Embryonic facial prominence (tissue), 1 donor: ENCODE results near the gene KCNIP3.
"Not testable (repeated sequence)": the region's sequence is repeated elsewhere in the genome, so short reads cannot be mapped to it uniquely, and the experiment has no call there.

Source experiments
- DNase-seq: peaks from one replicate; pipeline ENCODE4 v3.0.0-alpha.2; 2016; ENCODE audit errors: extremely low spot score

The KCNIP3 gene

GRCh38 chr2:95383635-95384027 is 86.5 kb downstream of the KCNIP3 start:
- DNase-seq, result no peak

GRCh38 chr2:95384854-95385569 is 87.9 kb downstream of the KCNIP3 start:
- DNase-seq, result no peak

GRCh38 chr2:95385570-95385984 is 88.4 kb downstream of the KCNIP3 start:
- no peak for DNase-seq

GRCh38 chr2:95386031-95386430 is 88.9 kb downstream of the KCNIP3 start:
- no peak for DNase-seq

- no peak for DNase-seq
Observed at GRCh38 chr2:95387358-95387757, 90.2 kb downstream of the KCNIP3 start.

GRCh38 chr2:95388091-95388692 is 91.0 kb downstream of the KCNIP3 start:
- DNase-seq, result no peak

GRCh38 chr2:95388856-95389244 is 91.7 kb downstream of the KCNIP3 start:
- no peak for DNase-seq

GRCh38 chr2:95389245-95390119 is 92.3 kb downstream of the KCNIP3 start:
- DNase-seq, result no peak

GRCh38 chr2:95390272-95390880 is 93.2 kb downstream of the KCNIP3 start:
- DNase-seq, result no peak

GRCh38 chr2:95390881-95391321 is 93.8 kb downstream of the KCNIP3 start:
- no peak for DNase-seq

- no peak for DNase-seq
Observed at GRCh38 chr2:95391641-95392310, 94.6 kb downstream of the KCNIP3 start.

GRCh38 chr2:95392320-95392719 is 95.2 kb downstream of the KCNIP3 start:
- DNase-seq, result no peak

- DNase-seq, result no peak
Observed at GRCh38 chr2:95392730-95393455, 95.7 kb downstream of the KCNIP3 start.

GRCh38 chr2:95393901-95394300 is 96.8 kb downstream of the KCNIP3 start:
- DNase-seq, result no peak

GRCh38 chr2:95399061-95399460 is 101.9 kb downstream of the KCNIP3 start:
- DNase-seq, result no peak

GRCh38 chr2:95401480-95401879 is 104.3 kb downstream of the KCNIP3 start:
- no peak for DNase-seq

GRCh38 chr2:95402004-95402369 is 104.8 kb downstream of the KCNIP3 start:
- DNase-seq, result not testable (repeated sequence)

- peak; percentile 84 for DNase-seq
Observed at GRCh38 chr2:95402370-95403203, 105.4 kb downstream of the KCNIP3 start, which contains the start of gene FAHD2A. Gene FAHD2A (plus strand): TSS chr2:95402708. CDS start chr2:95405559, 2,851 bp downstream.

- DNase-seq, result not testable (repeated sequence)
Observed at GRCh38 chr2:95403204-95403721, 106.1 kb downstream of the KCNIP3 start.

- DNase-seq, result not testable (repeated sequence)
Observed at GRCh38 chr2:95403824-95404223, 106.7 kb downstream of the KCNIP3 start.
